DMS53 treated with DMSO at 0.1 percent for 48 hours (cell line): ENCODE results near the gene RBP7.
"Not testable (repeated sequence)": the region's sequence is repeated elsewhere in the genome, so short reads cannot be mapped to it uniquely, and the experiment has no call there.

ENCODE experiments used
- DNase-seq: peaks from one replicate; lab custom pipeline; 2025; ENCODE audit not compliant: unreplicated experiment; lab: John Stamatoyannopoulos, UW

Gene RBP7

DNA sequence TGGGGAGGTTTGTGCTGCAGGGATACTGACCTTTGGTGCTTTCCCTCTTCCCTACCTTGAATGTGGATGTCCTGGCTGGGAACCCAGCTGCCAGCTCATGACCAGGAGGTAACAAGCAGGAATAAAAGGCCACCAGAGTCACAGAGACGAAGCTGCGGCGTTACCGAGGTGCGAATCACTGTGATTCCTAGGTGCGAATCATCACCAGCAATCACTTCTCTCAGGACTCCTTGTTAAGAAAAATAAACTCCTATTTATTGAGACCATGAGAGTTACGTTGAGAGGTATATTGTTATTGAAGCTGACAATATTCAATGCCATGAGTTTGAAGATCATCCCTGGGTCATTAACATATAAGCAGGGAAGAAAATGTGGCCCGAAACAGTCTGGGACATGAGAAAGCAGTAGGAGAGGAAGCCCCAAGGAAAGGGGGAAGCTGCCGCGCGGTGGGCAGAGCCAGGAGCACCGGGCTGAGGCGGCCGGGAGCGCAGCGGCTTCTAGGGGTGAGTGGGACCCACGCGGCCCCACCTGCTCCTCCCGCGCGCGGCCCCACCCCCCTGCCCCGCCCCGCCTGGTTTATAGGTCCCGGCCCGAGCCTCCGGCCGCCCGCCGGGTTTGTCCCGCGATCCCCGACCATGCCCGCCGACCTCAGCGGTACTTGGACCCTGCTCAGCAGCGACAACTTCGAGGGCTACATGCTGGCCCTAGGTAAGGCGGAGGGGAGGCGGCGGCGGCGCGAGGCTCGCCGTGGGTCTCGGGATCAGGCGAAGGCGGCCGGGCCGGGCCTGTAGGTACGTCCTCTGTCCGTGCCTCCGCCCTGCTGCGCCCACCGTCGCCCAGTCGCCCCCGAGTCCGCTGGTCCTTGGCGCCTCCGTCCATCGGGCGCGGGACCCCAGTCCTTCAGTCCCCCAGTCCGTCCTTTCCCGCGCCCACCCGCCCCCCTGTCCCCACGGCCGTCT is at the start of gene RBP7:
RBP7 (plus strand) TSS at position 605 of the 959 bp plus-strand sequence; CDS start at position 636, 31 bp downstream.
- DNase-seq = no peak

- DNase-seq = no peak
Observed at GRCh38 chr1:9957726-9958125, 39.3 kb upstream of the RBP7 start.

DNA sequence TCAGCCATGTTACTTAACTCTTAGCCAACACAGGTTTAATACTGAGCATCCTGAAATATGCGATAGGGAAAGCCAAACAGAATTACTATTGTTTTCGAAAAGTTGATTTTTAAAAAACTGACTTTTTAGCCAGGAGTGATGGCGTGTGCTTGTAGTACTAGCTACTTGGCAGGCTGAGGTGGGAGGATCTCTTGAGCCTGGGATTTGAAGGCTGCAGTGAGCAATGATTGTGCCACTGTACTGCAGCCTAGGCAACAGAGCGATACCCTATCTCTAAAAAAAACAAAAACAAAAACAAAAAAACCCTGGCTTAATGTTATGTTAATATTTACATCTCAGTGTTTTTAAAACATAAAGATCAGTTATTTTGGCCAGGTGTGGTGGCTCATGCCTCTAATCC is 37.0 kb upstream of the RBP7 start:
- DNase-seq = no peak

DNA sequence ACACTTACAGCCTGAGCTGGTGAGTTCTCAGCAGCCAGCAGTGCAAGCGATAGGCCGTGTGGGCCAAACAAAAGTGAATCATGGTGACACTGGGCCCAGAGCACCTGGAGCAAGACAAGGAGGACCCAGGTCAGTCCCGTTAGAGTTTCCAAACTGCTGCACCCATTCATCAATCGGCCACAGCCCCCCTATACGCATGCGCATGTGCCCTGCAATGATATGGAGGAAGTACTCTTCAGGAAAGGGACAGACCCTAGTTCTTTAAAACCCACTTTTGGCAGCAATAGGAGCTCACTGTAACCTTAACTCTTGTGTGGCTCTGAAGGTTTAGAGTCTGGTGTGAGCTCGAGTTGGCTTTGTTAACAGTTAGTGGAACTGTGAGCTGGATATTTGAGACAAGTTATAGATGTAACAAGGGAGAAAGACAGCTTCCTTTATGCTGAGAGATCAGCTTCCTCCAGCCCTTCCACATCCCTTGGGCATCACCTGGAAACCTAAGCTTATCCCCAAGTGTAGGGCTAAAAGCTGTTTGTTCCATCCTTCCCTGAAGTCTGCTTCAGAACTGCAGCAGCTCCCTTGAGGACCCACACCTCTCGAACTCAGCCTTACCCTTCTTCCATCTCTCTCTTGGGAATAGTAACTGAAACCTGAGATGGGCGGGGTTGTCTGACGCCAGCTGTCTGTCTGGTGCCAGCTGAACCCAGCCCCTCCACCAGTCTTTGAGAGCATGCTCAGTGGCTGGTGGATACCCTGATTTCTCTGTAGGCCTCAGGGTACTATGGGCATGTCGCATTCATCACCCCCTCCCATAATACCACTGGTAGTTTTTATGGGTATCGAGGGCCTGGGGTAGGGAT is 36.1 kb upstream of the RBP7 start:
- no peak for DNase-seq

DNA sequence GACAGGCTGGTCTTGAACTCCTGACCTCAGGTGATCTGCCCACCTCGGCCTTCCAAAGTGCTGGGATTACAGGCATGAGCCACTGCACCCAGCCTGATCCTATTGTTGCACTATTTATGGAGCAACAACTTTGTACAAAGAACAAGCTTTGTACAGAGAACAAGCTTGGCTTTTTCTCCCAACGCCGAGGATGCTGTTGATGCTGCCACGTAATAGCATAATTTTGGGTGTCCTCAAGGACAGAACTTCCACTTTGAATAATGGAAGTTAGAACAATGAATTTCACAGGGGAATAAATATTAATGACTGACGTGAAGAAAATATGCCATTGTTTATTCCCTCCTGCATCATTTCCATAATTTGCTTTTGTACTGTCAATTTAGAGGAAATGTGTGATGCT is 12.8 kb upstream of the RBP7 start:
- no peak for DNase-seq

DNA sequence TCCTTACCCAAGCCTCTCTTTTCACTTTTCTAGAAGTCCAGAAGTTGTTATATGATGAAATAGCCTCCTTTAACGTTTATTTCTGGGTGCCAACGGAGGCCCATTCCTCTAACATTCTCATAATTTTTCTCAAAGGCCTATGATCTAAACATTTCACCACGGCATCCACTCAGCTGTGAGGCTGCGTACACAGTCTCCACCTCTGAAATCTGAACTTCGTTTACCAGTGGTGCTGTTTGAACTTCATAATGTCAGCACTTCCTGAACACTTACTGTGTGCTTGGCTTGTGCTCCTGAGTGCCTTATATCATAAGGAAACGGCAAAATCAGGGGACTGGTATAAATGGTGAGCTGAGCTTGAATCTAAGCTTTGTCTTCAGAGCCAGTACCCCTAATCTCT is 12.0 kb upstream of the RBP7 start:
- no peak for DNase-seq

GRCh38 chr1:9989773-9990172 is 7.3 kb upstream of the RBP7 start:
- no peak for DNase-seq

- DNase-seq = no peak
Observed at GRCh38 chr1:9990944-9991343, 6.1 kb upstream of the RBP7 start.

DNA sequence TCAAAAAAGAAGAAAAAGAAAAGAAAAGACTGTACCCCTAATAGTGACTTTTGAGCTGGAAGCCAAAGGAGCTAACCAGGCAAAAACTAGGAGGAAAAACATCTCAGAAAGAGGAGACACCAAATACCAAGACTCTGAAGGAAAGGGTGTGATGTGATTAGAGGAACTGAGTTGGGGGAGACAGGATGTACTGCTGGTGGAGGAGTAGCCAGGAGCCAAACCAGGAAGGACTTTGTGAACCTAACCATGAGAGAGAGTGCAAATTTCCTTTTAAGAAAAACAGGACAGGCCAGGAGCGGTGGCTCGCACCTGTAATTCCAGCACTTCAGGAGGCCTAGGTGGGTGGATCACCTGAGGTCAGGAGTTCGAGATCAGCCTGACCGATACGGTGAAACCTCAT is 4.1 kb upstream of the RBP7 start:
- no peak for DNase-seq

GRCh38 chr1:9993561-9994075 is 3.4 kb upstream of the RBP7 start:
- no peak for DNase-seq

- DNase-seq = no peak
Observed at GRCh38 chr1:10001016-10001665, 4.1 kb downstream of the RBP7 start.

GRCh38 chr1:10005248-10005647 is 8.2 kb downstream of the RBP7 start:
- DNase-seq = not testable (repeated sequence)

- DNase-seq = no peak
Observed at GRCh38 chr1:10007169-10007568, 10.1 kb downstream of the RBP7 start.

- no peak for DNase-seq
Observed at GRCh38 chr1:10014016-10014415, 17.0 kb downstream of the RBP7 start.

- no peak for DNase-seq
Observed at GRCh38 chr1:10019561-10019960, 22.5 kb downstream of the RBP7 start.

DNA sequence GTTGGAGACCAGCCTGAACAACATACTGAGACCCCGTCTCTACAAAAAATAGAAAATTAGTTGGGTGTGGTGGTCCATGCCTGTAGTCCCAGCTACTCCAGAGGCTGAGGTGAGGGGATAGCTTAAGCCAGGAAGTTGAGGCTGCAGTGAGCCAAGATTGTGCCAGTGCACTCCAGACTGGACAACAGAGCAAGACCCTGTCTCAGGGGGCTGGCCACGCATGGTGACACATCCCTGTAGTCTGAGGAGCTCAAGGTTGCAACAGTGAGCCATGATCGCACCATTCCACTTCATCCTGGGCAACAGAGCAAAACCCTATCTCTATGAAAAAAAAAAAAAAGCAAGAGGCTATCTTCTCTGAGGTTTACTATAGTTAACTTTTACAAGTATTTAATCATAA is 23.1 kb downstream of the RBP7 start:
- no peak for DNase-seq

DNA sequence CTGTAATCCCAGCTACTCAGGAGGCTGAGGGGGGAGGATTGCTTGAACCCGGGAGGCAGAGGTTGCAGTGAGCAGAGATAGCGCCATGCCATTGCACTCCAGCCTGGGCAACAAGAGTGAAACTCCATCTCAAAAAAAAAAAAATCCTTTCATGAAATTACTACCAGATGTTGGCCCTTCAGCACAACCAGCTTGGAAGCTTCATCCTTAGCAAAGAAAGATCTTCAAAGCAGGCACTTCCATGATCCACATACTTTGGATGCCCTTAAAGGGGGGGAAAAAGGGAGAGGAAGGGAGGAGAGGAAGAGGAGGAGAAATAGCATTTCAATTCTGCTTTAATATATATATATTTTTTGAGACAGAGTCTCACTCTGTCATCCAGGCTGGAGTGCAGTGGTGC is 23.6 kb downstream of the RBP7 start:
- not testable (repeated sequence) for DNase-seq

GRCh38 chr1:10021992-10022391 is 25.0 kb downstream of the RBP7 start:
- not testable (repeated sequence) for DNase-seq

GRCh38 chr1:10022656-10023055 is 25.6 kb downstream of the RBP7 start:
- DNase-seq = no peak

GRCh38 chr1:10025354-10025753 is 28.3 kb downstream of the RBP7 start:
- no peak for DNase-seq

- DNase-seq = no peak
Observed at GRCh38 chr1:10027027-10027426, 30.0 kb downstream of the RBP7 start.
